ENCODE results near the gene RGL2. TPM values are rescaled to one million over a fixed set of nuclear protein-coding genes. Genes with fewer than 3 reads are reported as not detected.

Gene RGL2
- total RNA-seq, 2 experiments from 2014 or later, result 34.7 to 49.9 TPM

DNA sequence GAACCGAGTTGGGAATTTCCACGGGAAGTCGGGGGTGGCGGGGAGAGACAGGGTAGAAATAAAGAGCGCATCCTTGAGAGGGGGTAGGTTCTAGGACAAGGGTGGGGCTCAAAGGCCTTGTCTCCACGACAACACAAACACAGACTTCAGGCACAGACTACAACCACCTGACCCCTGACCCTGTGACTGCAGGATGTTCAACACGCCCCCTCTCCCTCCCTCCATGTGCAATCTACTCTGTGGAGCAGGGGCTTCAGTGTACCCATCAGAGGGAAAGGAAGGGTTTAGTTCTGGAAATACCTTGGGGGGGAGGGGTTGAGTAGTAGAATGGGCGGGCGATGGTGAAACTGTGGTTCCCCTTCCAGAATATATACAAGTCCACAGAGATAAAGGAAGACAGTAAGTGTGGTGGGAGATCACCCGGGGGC is 15.8 kb upstream of the RGL2 start:
- ATAC-seq (peak; percentile 34), DNase-seq (peak; percentile 87)
- Mint-ChIP-seq H3K9me3 (ENCODE audit: low read depth) (no peaks in the 10 kb centered on the region), H3K27me3 (no peaks in the 10 kb centered on the region), H3K27ac (peak overlapping the region; percentile 99), H3K4me1 (peaks cover 67% of the 10 kb centered on the region), H3K4me3 (peak overlapping the region; percentile 98), H3K36me3 (peaks cover 35% of the 10 kb centered on the region)
- CTCF ChIA-PET, result no interaction called here

- DNase-seq (peak; percentile 92), ATAC-seq (peak; percentile 55)
- Mint-ChIP-seq H3K4me3 (peak within 1 kb of the TSS; percentile 98), H3K27me3 (no peaks in the 10 kb centered on the region), H3K4me1 (peaks cover 63% of the 10 kb centered on the region), H3K9me3 (ENCODE audit: low read depth) (no peaks in the 10 kb centered on the region), H3K27ac (peak within 1 kb of the TSS; percentile 99), H3K36me3 (peaks cover 32% of the 10 kb centered on the region)
- CTCF ChIA-PET, result interaction anchor here (1.6 to 4.3 kb wide), 4 partner anchors 14 to 112 kb away, joined by 8 to 37 read pairs (median 12); partner anchors contain the start of genes B3GALT4, PFDN6, RGL2 and WDR46
These were observed 15.2 kb upstream of the RGL2 start, which contains the start of gene TAPBP for GRCh38 chr6:33313709-33314514. TAPBP (minus strand) TSS chr6:33314078; CDS start chr6:33314041, 37 bp downstream.

- peak; percentile 2 for ATAC-seq
- peaks cover 62% of the 10 kb centered on the region for H3K4me1 Mint-ChIP-seq
These were observed 14.5 kb upstream of the RGL2 start for GRCh38 chr6:33313105-33313708.

DNA sequence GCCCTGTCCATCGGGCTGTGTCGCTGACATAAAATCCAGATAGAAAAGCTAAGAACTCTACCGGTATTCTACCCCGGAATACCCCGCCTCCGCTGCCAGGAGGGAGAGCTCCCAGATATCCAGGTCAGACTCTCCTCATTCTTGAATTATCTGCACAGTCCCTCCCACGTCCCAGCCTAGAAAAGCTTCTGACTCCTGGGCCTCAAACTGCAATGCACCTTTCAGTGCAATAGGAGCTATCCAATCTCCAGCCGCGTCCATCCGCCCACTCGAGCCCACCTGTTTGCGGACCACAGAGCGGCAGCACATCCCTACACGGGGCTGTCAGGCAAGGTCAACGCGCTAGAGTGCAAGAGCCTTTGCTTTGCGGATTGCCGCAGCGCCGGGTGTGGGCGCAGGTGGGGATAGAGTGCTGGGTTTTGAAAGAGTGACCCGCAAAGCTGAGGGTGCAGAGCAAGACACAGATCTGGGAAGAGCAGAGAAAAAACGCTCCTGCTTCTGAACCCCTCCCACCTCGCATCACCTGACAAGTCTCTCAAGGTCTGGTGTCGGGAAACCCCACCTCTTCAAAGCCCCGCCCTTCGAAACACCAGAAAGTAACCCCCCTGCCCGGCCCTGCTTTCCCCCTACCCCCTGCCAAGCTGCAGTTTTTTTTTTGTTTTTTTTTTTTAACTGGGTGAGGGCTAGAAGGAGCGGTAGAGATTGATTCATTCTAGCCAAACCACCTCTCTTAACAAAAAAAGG is 13.8 kb upstream of the RGL2 start:
- H3K27ac Mint-ChIP-seq, result peak overlapping the region; percentile 99
- H3K9me3 Mint-ChIP-seq (ENCODE audit: low read depth), result no peaks in the 10 kb centered on the region
- peak overlapping the region; percentile 98 for H3K4me3 Mint-ChIP-seq
- H3K4me1 Mint-ChIP-seq, result peaks cover 58% of the 10 kb centered on the region
- DNase-seq (peak; percentile 91), ATAC-seq (peak; percentile 45)
- H3K27me3 Mint-ChIP-seq, result no peaks in the 10 kb centered on the region
- H3K36me3 Mint-ChIP-seq, result peaks cover 32% of the 10 kb centered on the region
- CTCF ChIA-PET, result interaction anchor here (1.6 to 4.3 kb wide), 5 partner anchors 13 to 113 kb away, joined by 8 to 37 read pairs (median 12); partner anchors contain the start of genes B3GALT4, PFDN6, RGL2 and WDR46

More at GRCh38 chr6:33313105-33313708, 14.5 kb upstream of the RGL2 start:
- peak overlapping the region; percentile 98 for H3K4me3 Mint-ChIP-seq
- peak overlapping the region; percentile 99 for H3K27ac Mint-ChIP-seq
- no peaks in the 10 kb centered on the region for H3K27me3 Mint-ChIP-seq
- DNase-seq, result peak; percentile 66
- CTCF ChIA-PET, result interaction anchor here (1.6 to 4.3 kb wide), 5 partner anchors 13 to 113 kb away, joined by 8 to 37 read pairs (median 12); partner anchors contain the start of genes B3GALT4, PFDN6, RGL2 and WDR46
- H3K9me3 Mint-ChIP-seq (ENCODE audit: low read depth), result no peaks in the 10 kb centered on the region
- peaks cover 33% of the 10 kb centered on the region for H3K36me3 Mint-ChIP-seq

GRCh38 chr6:33306356-33306755 is 7.6 kb upstream of the RGL2 start:
- no peaks in the 10 kb centered on the region for H3K27me3 Mint-ChIP-seq
- H3K4me1 Mint-ChIP-seq, result peaks cover 32% of the 10 kb centered on the region
- H3K27ac Mint-ChIP-seq, result no peak overlapping the region
- CTCF ChIA-PET, result interaction anchor here (1.2 kb wide), 1 partner anchor 101 kb away, joined by 3 read pairs; no protein-coding TSS in a partner anchor
- ATAC-seq, result no peak
- peaks cover 55% of the 10 kb centered on the region for H3K36me3 Mint-ChIP-seq
- H3K9me3 Mint-ChIP-seq (ENCODE audit: low read depth), result no peaks in the 10 kb centered on the region
- no peak for DNase-seq
- no peak overlapping the region for H3K4me3 Mint-ChIP-seq

DNA sequence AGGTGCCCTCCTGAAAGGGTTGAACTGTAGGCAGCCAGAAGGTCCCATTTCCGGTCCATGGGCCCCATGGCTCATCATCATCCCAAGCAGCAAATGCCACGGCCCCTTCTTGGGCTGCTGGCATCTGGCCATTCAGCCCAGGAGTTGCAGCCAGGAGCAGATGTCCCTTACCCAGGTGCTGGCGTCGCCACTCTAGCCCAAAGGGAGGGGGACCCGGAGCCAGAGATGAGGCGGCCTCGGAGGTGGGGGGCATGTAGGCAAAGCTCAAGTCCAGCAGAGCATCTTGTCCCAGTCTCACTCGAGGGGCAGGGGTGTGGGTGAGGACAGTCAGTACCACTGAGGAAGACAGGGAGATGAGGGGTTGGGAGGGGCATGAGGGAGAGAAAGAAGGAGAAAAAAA is 6.3 kb upstream of the RGL2 start:
- no peak for DNase-seq
- CTCF ChIA-PET, result interaction anchor here (0.7 kb wide), 1 partner anchor 16 kb away, joined by 3 read pairs; the partner anchor contains the start of genes PFDN6 and WDR46
- no peak overlapping the region for H3K27ac Mint-ChIP-seq
- H3K27me3 Mint-ChIP-seq, result no peaks in the 10 kb centered on the region
- peaks cover 33% of the 10 kb centered on the region for H3K4me1 Mint-ChIP-seq
- no peak overlapping the region for H3K4me3 Mint-ChIP-seq
- peaks cover 56% of the 10 kb centered on the region for H3K36me3 Mint-ChIP-seq
- ATAC-seq, result no peak
- no peaks in the 10 kb centered on the region for H3K9me3 Mint-ChIP-seq (ENCODE audit: low read depth)

DNA sequence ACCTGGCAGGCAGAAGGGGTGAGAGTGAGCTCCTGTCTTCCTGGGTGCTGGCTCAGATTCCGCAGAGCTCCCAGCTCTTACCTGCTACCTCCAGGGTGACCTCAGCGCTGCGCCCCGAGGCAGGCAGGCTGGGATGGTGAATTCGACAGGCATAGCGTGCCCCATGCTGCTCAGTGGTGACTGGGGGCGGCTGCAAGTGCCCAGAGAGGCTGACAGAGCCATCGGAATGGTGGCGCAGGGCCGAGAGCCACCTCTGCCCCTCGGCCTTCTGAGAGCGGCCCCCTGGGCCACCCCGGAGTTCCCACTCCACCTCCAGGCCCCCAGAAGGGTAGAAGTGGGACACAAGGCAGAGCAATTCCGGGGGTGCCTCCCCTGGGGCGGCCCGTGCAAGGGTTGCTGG is 5.5 kb upstream of the RGL2 start:
- peaks cover 36% of the 10 kb centered on the region for H3K4me1 Mint-ChIP-seq
- no peak overlapping the region for H3K4me3 Mint-ChIP-seq
- no peaks in the 10 kb centered on the region for H3K9me3 Mint-ChIP-seq (ENCODE audit: low read depth)
- no peak for ATAC-seq
- H3K36me3 Mint-ChIP-seq, result peaks cover 62% of the 10 kb centered on the region
- H3K27ac Mint-ChIP-seq, result no peak overlapping the region
- CTCF ChIA-PET, result no interaction called here
- DNase-seq, result no peak
- H3K27me3 Mint-ChIP-seq, result no peaks in the 10 kb centered on the region

- H3K27ac Mint-ChIP-seq, result no peak overlapping the region
These were observed 3.1 kb upstream of the RGL2 start for GRCh38 chr6:33301877-33302276.

DNA sequence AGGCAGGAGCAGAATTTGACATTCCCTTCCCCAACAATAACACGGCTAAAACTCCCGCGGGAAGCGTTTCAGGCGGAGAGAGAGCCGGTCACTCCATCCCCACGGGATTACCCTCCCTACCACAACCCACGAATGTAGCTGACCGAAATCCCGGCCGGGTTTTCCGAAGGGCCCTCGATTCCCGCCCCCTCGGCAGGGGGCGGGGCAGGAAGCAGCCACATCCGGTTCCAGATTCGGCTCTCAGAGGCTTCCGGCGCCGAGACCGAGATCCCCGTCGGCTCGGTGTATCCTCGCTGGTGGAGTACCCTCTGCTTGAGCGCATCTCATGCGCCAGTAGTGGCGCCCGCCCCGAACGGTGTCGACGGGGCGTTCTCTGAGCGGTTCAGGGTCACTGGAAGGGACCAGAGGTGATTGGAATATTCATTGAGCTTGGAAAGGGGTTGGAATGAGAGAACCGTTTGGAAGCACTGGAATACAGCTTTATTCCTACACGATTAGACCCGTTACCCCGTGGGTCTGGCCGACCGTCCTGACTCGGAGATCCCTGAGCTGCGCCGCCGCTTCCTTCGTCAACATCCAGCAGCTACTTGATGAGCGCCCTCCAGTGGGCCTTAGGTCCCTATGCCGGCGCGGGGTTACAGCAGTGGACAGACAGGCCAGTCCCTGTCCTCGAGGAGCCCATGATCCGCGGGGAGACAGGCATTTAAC is 649 bp upstream of the RGL2 start:
- Mint-ChIP-seq H3K27me3 (no peaks in the 10 kb centered on the region), H3K36me3 (peaks cover 35% of the 10 kb centered on the region)
- peak; percentile 85 for ATAC-seq

More at GRCh38 chr6:33301877-33302276, 3.1 kb upstream of the RGL2 start:
- Mint-ChIP-seq H3K4me1 (peaks cover 37% of the 10 kb centered on the region), H3K9me3 (ENCODE audit: low read depth) (no peaks in the 10 kb centered on the region), H3K36me3 (peaks cover 48% of the 10 kb centered on the region), H3K27me3 (no peaks in the 10 kb centered on the region), H3K4me3 (no peak overlapping the region)
- ATAC-seq (no peak), DNase-seq (no peak)
- CTCF ChIA-PET, result interaction anchor here (1.1 to 5.4 kb wide), 5 partner anchors 10 to 43 kb away, joined by 3 to 37 read pairs (median 4); partner anchors contain the start of genes B3GALT4, PFDN6, TAPBP and WDR46

DNA sequence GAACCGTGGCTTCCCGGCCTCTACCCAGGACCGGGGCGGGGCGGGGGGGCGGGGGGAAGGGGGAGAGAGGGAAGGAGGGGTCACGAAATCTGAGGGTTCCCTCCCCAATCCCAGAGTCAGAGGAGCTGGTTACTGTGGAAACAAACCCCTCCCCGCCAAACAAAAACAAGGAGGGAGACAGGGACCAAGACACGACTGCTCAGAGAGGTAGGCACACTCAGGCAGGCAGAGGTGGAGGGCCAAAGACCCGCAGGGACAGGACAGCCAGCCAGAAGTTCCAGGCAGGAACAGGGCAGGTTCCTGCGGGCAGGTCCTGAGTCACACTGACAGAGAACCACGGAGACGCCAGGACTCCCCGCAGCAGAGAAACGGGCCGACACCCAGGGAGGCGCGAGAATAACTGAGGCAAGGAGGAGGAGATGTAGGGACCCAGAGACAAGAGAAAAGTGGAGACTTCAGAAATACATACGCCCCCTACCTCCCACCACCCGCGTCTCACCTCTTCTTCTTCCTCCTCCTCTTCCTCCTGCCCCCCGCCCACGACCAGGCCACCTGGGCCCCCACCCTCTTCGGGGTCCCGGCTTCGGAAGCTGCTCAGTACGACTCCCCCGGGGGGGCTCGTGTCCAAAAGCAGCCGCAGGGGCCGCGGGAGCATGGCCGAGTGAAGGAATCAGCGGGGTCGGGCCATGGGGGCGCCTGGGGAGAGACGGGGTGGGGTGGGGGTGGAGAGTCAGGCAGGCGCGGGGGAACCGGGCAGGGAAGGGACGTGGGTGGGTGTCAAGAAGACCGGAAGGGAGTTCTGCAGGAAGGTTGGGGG is 578 bp downstream of the RGL2 start:
- Mint-ChIP-seq H3K4me1 (peaks cover 30% of the 10 kb centered on the region), H3K36me3 (peaks cover 27% of the 10 kb centered on the region)

More for the DNA sequence above, 649 bp upstream of the RGL2 start:
- peak overlapping the region; percentile 99 for H3K27ac Mint-ChIP-seq
- H3K4me1 Mint-ChIP-seq, result peaks cover 34% of the 10 kb centered on the region
- H3K9me3 Mint-ChIP-seq (ENCODE audit: low read depth), result no peaks in the 10 kb centered on the region
- peak; percentile 95 for DNase-seq
- peak overlapping the region; percentile 90 for H3K4me3 Mint-ChIP-seq
- CTCF ChIA-PET, result interaction anchor here (0.8 to 5.4 kb wide), 16 partner anchors 9 to 286 kb away, joined by 3 to 37 read pairs (median 6); partner anchors contain the start of genes B3GALT4, PFDN6, RPS18 and TAPBP

DNA sequence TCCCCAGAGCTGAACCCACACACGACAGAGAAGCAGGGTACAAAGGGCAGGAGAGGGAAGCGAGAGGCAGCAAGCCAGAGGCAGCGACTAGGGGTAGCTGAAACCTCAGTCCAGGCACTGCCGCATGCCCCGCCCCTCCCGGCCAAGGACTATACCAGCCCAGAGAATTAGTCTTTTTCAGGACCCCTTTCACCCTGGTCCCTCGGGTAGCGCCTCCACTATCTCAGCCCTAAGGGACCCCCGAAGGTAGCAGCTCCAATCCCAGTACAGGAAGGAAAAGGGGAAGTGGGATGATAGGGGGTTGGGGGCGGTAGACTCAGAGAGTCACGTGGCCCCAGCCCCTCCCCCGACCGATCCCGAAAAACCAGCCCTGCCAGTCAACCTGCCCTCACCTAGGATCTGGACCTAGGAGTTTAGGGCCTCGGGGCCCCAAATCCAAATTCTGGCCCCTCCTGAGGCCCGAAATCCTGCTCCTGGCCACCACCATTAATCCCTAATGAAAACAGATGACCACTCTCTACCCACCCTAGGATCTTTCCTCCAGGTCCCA is 1.3 kb downstream of the RGL2 start:
- CTCF ChIA-PET, result interaction anchor here (0.6 to 5.4 kb wide), 9 partner anchors 8 to 326 kb away, joined by 3 to 37 read pairs (median 3); partner anchors contain the start of genes B3GALT4, PFDN6, TAPBP and WDR46
- H3K4me1 Mint-ChIP-seq, result peaks cover 30% of the 10 kb centered on the region
- DNase-seq (no peak), ATAC-seq (no peak)
- H3K36me3 Mint-ChIP-seq, result peaks cover 28% of the 10 kb centered on the region
- no peaks in the 10 kb centered on the region for H3K27me3 Mint-ChIP-seq
- peak overlapping the region; percentile 90 for H3K4me3 Mint-ChIP-seq
- H3K9me3 Mint-ChIP-seq (ENCODE audit: low read depth), result no peaks in the 10 kb centered on the region
- peak overlapping the region; percentile 28 for H3K27ac Mint-ChIP-seq

More for the DNA sequence above, 578 bp downstream of the RGL2 start:
- Mint-ChIP-seq H3K9me3 (ENCODE audit: low read depth) (no peaks in the 10 kb centered on the region), H3K27ac (peak overlapping the region; percentile 99), H3K27me3 (no peaks in the 10 kb centered on the region), H3K4me3 (peak overlapping the region; percentile 90)
- peak; percentile 38 for ATAC-seq
- CTCF ChIA-PET, result interaction anchor here (0.6 to 5.4 kb wide), 15 partner anchors 9 to 325 kb away, joined by 3 to 37 read pairs (median 7); partner anchors contain the start of genes B3GALT4, PFDN6, RPS18 and TAPBP
- peak; percentile 79 for DNase-seq
